Spleen (tissue), 11 donors: ENCODE measurements around the gene TIRAP. TPM values are rescaled to one million over a fixed set of nuclear protein-coding genes. Genes with fewer than 3 reads are reported as not detected.

Experiments used
- DNase-seq: peaks from one replicate; pipeline ENCODE4 v3.0.0-alpha.2; 2020
- H3K27ac ChIP-seq, 8 donors: fragments of 200-600 bp; sonication (generic) in 7 of 8; 1 replicate in 4 of 8; 2 replicates in 4 of 8; pipeline versions ENCODE4 v1.5.0 to v1.8.0; 2016 to 2021; ENCODE audit warnings: inconsistent platforms in 4 of 8, mild to moderate bottlenecking in 4 of 8, moderate library complexity in 1 of 8
- H3K27me3 ChIP-seq, 7 donors: fragments of 200-600 bp; sonication (generic) in 6 of 7; replicated peaks in 1 of 7; 1 replicate in 4 of 7; 2 replicates in 3 of 7; pipeline versions ENCODE4 v1.5.0 to v1.8.0; 2016 to 2021; ENCODE audit warnings: inconsistent platforms in 3 of 7, mild to moderate bottlenecking in 1 of 7
- H3K36me3 ChIP-seq, 6 donors: fragments of 200-600 bp; sonication (generic) in 5 of 6; 1 replicate in 4 of 6; 2 replicates in 2 of 6; pipeline versions ENCODE4 v1.5.0 to v1.8.0; 2016 to 2021; ENCODE audit warnings: inconsistent platforms in 2 of 6
- H3K4me1 ChIP-seq, 6 donors: fragments of 200-600 bp; sonication (generic) in 5 of 6; 1 replicate in 3 of 6; 2 replicates in 3 of 6; pipeline versions ENCODE4 v1.5.0 to v1.8.0; 2016 to 2021; ENCODE audit warnings: inconsistent platforms in 3 of 6
- H3K4me3 ChIP-seq, 8 donors: fragments of 200-600 bp; sonication (generic) in 7 of 8; 1 replicate in 4 of 8; 2 replicates in 4 of 8; pipeline versions ENCODE4 v1.5.0 to v1.8.0; 2016 to 2021; ENCODE audit warnings: inconsistent platforms in 4 of 8, mild to moderate bottlenecking in 4 of 8, moderate library complexity in 2 of 8
- H3K9me3 ChIP-seq, 8 donors: fragments of 200-600 bp; sonication (generic) in 7 of 8; 1 replicate in 4 of 8; 2 replicates in 4 of 8; pipeline versions ENCODE4 v1.5.0 to v1.8.0; 2016 to 2021; ENCODE audit warnings: inconsistent platforms in 4 of 8
- CTCF ChIP-seq, 11 experiments: fragments of 200-600 bp in 7 of 11; fragments of 450-650 bp in 4 of 11; sonication (generic) in 4 of 11; IDR thresholded peaks in 8 of 11; conservative IDR thresholded peaks in 3 of 11; 1 replicate in 7 of 11; 2 replicates in 4 of 11; pipeline versions ENCODE4 v1.4.0 to v1.8.0; 2016 to 2021; ENCODE audit warnings: antibody characterized with exemption in 11 of 11, inconsistent platforms in 4 of 11, mild to moderate bottlenecking in 1 of 11
- POLR2A ChIP-seq, 3 donors: fragments of 450-650 bp; IDR thresholded peaks; one replicate each; pipeline ENCODE4 v1.5.1; 2017; ENCODE audit warnings: antibody characterized with exemption in 3 of 3, mild to moderate bottlenecking in 1 of 3
- POLR2AphosphoS5 ChIP-seq, 3 donors: sonication (generic); formaldehyde crosslinking; IDR thresholded peaks; one replicate each; pipeline ENCODE4 v1.5.1; 2017; ENCODE audit warnings: antibody characterized with exemption in 3 of 3
- WGBS, 5 donors: extraction: QIAGEN DNeasy Blood & Tissue Kit in 3 of 5; methylation state at CpG; one replicate each; pipeline versions ENCODE4 v1.1.5 to v1.1.7; 2013 to 2018; 5-methylcytosine and 5-hydroxymethylcytosine counted together
- intact Hi-C: fragments of 100-400 bp; cut with DNase I; formaldehyde crosslinking; loops from one replicate; pipeline ENCODE4 v1.15.0; 2023; ENCODE audit warnings: low total_unique reads
- polyA plus RNA-seq, 3 donors: library from polyadenylated mRNA; stranded (reverse); fragments of 200-250 nt; gene quantifications; one replicate each; pipeline ENCODE4 v1.2.1, GENCODE V29; 2013
- total RNA-seq, 7 donors: library from RNA; depleted of rRNA in 3 of 7; stranded (reverse); fragments of >200 nt in 3 of 7; fragmentation: NEBNext Ultra II Directional in 4 of 7; extraction: Animal tissue kit (Norgen Biotek cat#: 25700) in 4 of 7; gene quantifications; one replicate each; pipeline versions ENCODE4 v1.1.0 to v1.2.1, GENCODE V29; 2016 to 2021
- donor health status: healthy with polysubstance abuse.
- donor health status: DM: no; HTN: no; CAD: no; lungs with moderate emphysema.
- donor health status: DM: no; HTN: no; CAD: no.
- donor health status: Bipolar disorder and iron deficiency.
- donor health status: healthy.
- donor health status: DM: no; HTN: no; CAD: no.
- donor health status: DM: yes; HTN: yes; CAD: no.

The TIRAP gene
- total and polyA plus RNA-seq, 10 donors = 2.6 to 23.5 (median 17.1) TPM

GRCh38 chr11:126339863-126340434, 57.1 kb downstream of the TIRAP start:
- H3K4me3 ChIP-seq = no peak overlapping the region
- no peaks in the 10 kb centered on the region for H3K9me3 ChIP-seq
- H3K4me1 ChIP-seq = peaks cover 12 to 83% (median 53%) of the 10 kb centered on the region in 6 donors
- H3K27ac ChIP-seq = peak overlapping the region in 5 of 8 donors; percentile 29 to 70 (median 57)
- DNase-seq = peak; percentile 58
- 75 to 79% (median 77%) methylated on average over 10 to 11 of the region's 11 CpGs for WGBS, 5 donors
- peaks cover 0 to 91% (median 57%) of the 10 kb centered on the region in 6 donors for H3K36me3 ChIP-seq
- intact Hi-C loops = no loop called here
- TF ChIP-seq CTCF (IDR thresholded peaks at IDR 0.05 in 8 of 11, conservative IDR thresholded peaks at IDR 0.05 in 3 of 11) = no peak
- TF ChIP-seq POLR2A (IDR thresholded peaks at IDR 0.05) = no peak
- no peak for TF ChIP-seq POLR2AphosphoS5 (IDR thresholded peaks at IDR 0.05)
- H3K27me3 ChIP-seq = no peaks in the 10 kb centered on the region

- peak; percentile 24 for DNase-seq
- peak overlapping the region in 6 of 8 donors; percentile 18 to 67 (median 42) for H3K27ac ChIP-seq
- peaks cover 0 to 94% (median 63%) of the 10 kb centered on the region in 6 donors for H3K36me3 ChIP-seq
- intact Hi-C loops = no loop called here
- H3K4me1 ChIP-seq = peaks cover 14 to 83% (median 50%) of the 10 kb centered on the region in 6 donors
- TF ChIP-seq POLR2AphosphoS5 (IDR thresholded peaks at IDR 0.05) (no peak), POLR2A (IDR thresholded peaks at IDR 0.05) (no peak), CTCF (IDR thresholded peaks at IDR 0.05 in 8 of 11, conservative IDR thresholded peaks at IDR 0.05 in 3 of 11) (no peak)
- WGBS, 5 donors = 69 to 82% (median 75%) methylated on average over 7 of the region's 7 CpGs
- H3K9me3 ChIP-seq = no peaks in the 10 kb centered on the region
- H3K4me3 ChIP-seq = no peak overlapping the region
- H3K27me3 ChIP-seq = no peaks in the 10 kb centered on the region
These were observed 58.2 kb downstream of the TIRAP start for GRCh38 chr11:126340960-126341606.

GRCh38 chr11:126341760-126342161, 58.9 kb downstream of the TIRAP start:
- intact Hi-C loops = no loop called here
- TF ChIP-seq CTCF (IDR thresholded peaks at IDR 0.05 in 8 of 11, conservative IDR thresholded peaks at IDR 0.05 in 3 of 11) (no peak), POLR2A (IDR thresholded peaks at IDR 0.05) (no peak), POLR2AphosphoS5 (IDR thresholded peaks at IDR 0.05) (no peak)
- 39 to 63% (median 59%) methylated on average over 3 of the region's 3 CpGs for WGBS, 5 donors

GRCh38 chr11:126343051-126343450, 60.2 kb downstream of the TIRAP start:
- intact Hi-C loops = no loop called here
- DNase-seq = peak; percentile 59
- TF ChIP-seq POLR2A (IDR thresholded peaks at IDR 0.05) = no peak
- TF ChIP-seq CTCF (IDR thresholded peaks at IDR 0.05 in 8 of 11, conservative IDR thresholded peaks at IDR 0.05 in 3 of 11) = no peak
- no peak for TF ChIP-seq POLR2AphosphoS5 (IDR thresholded peaks at IDR 0.05)
- H3K4me1 ChIP-seq = peaks cover 2 to 83% (median 51%) of the 10 kb centered on the region in 6 donors
- H3K4me3 ChIP-seq = no peak overlapping the region
- peaks cover 0 to 100% (median 67%) of the 10 kb centered on the region in 6 donors for H3K36me3 ChIP-seq
- H3K27ac ChIP-seq = no peak overlapping the region
- no peaks in the 10 kb centered on the region for H3K9me3 ChIP-seq
- WGBS, 5 donors = 93 to 98% (median 95%) methylated on average over 15 to 16 of the region's 16 CpGs
- no peaks in the 10 kb centered on the region for H3K27me3 ChIP-seq

More at GRCh38 chr11:126341760-126342161, 58.9 kb downstream of the TIRAP start:
- Histone ChIP-seq H3K36me3 (peaks cover 0 to 100% (median 63%) of the 10 kb centered on the region in 6 donors), H3K27me3 (no peaks in the 10 kb centered on the region), H3K27ac (peak overlapping the region in 6 of 8 donors; percentile 19 to 67 (median 40)), H3K4me1 (peaks cover 11 to 83% (median 49%) of the 10 kb centered on the region in 6 donors), H3K9me3 (no peaks in the 10 kb centered on the region), H3K4me3 (no peak overlapping the region)
- DNase-seq = peak; percentile 27
